ENCODE results near the gene TBC1D14.
"Not testable (repeated sequence)": the region's sequence is repeated elsewhere in the genome, so short reads cannot be mapped to it uniquely, and the experiment has no call there.

TBC1D14 gene

DNA sequence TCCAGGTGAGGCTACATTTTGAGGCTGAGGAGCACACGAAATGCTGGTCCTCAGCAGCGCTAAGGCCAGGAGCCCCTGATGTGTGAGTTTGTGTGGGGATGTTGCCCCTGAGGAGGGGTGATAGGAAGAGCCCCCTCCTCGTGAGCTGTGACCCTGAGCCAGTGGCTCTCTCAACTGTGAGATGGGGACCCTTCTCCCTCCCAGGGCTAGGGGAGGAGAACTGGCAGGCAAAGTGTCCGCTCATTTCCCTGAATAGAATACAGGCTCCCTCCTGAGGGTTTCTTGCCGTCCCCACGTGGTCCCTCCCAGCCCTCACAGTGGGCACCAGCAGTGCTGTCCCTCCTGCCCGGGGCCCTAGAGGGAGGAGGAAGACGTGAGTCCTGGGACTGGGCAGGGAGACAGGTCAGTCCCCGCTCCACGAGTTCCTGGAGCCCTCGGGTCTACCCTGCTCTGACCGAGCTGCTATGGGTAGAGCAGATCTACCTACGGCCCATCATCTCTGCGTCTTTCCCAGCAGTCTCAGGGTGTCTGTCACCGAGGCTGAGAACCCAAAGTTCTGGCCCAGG, 21.0 kb upstream of the TBC1D14 start:
- DNase-seq = no peak
- no peak overlapping the region for H3K4me3 ChIP-seq (ENCODE audit: low read depth, low read length)
- no peaks in the 10 kb centered on the region for H3K27me3 ChIP-seq
- no peaks in the 10 kb centered on the region for H3K36me3 ChIP-seq
- peaks cover 3% of the 10 kb centered on the region; the same call in 1 of the 2 replicates for H3K9me3 ChIP-seq
- H3K4me1 ChIP-seq = peaks cover 12% of the 10 kb centered on the region
- TF ChIP-seq, protein P1, sequence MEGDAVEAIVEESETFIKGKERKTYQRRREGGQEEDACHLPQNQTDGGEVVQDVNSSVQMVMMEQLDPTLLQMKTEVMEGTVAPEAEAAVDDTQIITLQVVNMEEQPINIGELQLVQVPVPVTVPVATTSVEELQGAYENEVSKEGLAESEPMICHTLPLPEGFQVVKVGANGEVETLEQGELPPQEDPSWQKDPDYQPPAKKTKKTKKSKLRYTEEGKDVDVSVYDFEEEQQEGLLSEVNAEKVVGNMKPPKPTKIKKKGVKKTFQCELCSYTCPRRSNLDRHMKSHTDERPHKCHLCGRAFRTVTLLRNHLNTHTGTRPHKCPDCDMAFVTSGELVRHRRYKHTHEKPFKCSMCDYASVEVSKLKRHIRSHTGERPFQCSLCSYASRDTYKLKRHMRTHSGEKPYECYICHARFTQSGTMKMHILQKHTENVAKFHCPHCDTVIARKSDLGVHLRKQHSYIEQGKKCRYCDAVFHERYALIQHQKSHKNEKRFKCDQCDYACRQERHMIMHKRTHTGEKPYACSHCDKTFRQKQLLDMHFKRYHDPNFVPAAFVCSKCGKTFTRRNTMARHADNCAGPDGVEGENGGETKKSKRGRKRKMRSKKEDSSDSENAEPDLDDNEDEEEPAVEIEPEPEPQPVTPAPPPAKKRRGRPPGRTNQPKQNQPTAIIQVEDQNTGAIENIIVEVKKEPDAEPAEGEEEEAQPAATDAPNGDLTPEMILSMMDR (IDR thresholded peaks at IDR 0.05; ENCODE audit: low read depth, low read length) = no peak

GRCh38 chr4:6889101-6889735, 20.4 kb upstream of the TBC1D14 start:
- H3K36me3 ChIP-seq = no peaks in the 10 kb centered on the region
- no peaks in the 10 kb centered on the region for H3K27me3 ChIP-seq
- no peak overlapping the region for H3K4me3 ChIP-seq (ENCODE audit: low read depth, low read length)
- peaks cover 12% of the 10 kb centered on the region for H3K4me1 ChIP-seq
- no peak for DNase-seq
- TF ChIP-seq, protein P1 (IDR thresholded peaks at IDR 0.05; ENCODE audit: low read depth, low read length) = no peak
- peaks cover 3% of the 10 kb centered on the region; the same call in 1 of the 2 replicates for H3K9me3 ChIP-seq

GRCh38 chr4:6889736-6890324, 19.8 kb upstream of the TBC1D14 start:
- H3K4me1 ChIP-seq = peaks cover 12% of the 10 kb centered on the region
- no peak overlapping the region for H3K4me3 ChIP-seq (ENCODE audit: low read depth, low read length)
- DNase-seq = no peak
- TF ChIP-seq, protein P1 (IDR thresholded peaks at IDR 0.05; ENCODE audit: low read depth, low read length) = no peak
- no peaks in the 10 kb centered on the region for H3K27me3 ChIP-seq
- H3K36me3 ChIP-seq = no peaks in the 10 kb centered on the region
- peaks cover 3% of the 10 kb centered on the region; the same call in 1 of the 2 replicates for H3K9me3 ChIP-seq

DNA sequence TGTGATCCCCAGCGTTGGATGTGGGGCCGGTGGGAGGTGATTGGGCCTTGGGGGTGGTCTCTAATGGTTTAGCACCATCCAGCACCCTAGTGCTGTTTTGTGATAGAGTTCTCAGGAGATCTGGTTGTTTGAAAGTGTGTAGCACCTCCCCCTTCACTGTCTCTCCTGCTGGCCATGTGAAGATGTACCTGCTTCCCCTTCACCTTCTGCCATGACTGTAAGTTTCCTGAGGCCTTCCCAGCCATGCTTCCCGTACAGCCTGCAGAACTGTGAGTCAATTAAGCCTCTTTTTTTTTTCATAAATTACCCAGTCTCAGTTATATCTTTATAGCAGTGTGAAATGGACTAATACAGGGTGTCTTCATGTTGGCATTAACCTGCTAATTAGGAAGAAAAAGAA, 19.3 kb upstream of the TBC1D14 start:
- TF ChIP-seq, protein P1 (IDR thresholded peaks at IDR 0.05; ENCODE audit: low read depth, low read length) = no peak
- Histone ChIP-seq H3K36me3 (no peaks in the 10 kb centered on the region), H3K4me1 (peaks cover 12% of the 10 kb centered on the region)

GRCh38 chr4:6890971-6891370, 18.7 kb upstream of the TBC1D14 start:
- H3K27me3 ChIP-seq; H3K36me3 ChIP-seq; DNase-seq; H3K4me3 ChIP-seq (ENCODE audit: low read depth, low read length); H3K9me3 ChIP-seq: not testable (repeated sequence)
- H3K4me1 ChIP-seq = peaks cover 12% of the 10 kb centered on the region

More for the DNA sequence above, 19.3 kb upstream of the TBC1D14 start:
- Histone ChIP-seq H3K4me3 (ENCODE audit: low read depth, low read length) (no peak overlapping the region), H3K9me3 (peaks cover 3% of the 10 kb centered on the region; the same call in 1 of the 2 replicates), H3K27me3 (no peaks in the 10 kb centered on the region)
- no peak for DNase-seq

GRCh38 chr4:6891436-6892170, 18.0 kb upstream of the TBC1D14 start:
- peaks cover 12% of the 10 kb centered on the region for H3K4me1 ChIP-seq
- no peak for DNase-seq
- no peaks in the 10 kb centered on the region for H3K36me3 ChIP-seq
- H3K4me3 ChIP-seq (ENCODE audit: low read depth, low read length) = peak overlapping the region; percentile 21
- H3K9me3 ChIP-seq = peaks cover 3% of the 10 kb centered on the region; the same call in 1 of the 2 replicates
- TF ChIP-seq, protein P1 (IDR thresholded peaks at IDR 0.05; ENCODE audit: low read depth, low read length) = no peak
- H3K27me3 ChIP-seq = no peaks in the 10 kb centered on the region

Measured in BE2C (cell line).